NB4 (cell line): ENCODE measurements around the gene CDC25C.

Experiments used
- CTCF ChIP-seq: IDR thresholded peaks from one replicate; pipeline ENCODE4 v1.5.1; 2012; ENCODE audit warnings: low read depth, low read length
- POLR2A ChIP-seq: IDR thresholded peaks from 2 replicates; pipeline ENCODE4 v1.6.1; 2011; ENCODE audit warnings: mild to moderate bottlenecking; ENCODE audit not compliant: insufficient read length; ENCODE audit errors: extremely low read depth

DNA sequence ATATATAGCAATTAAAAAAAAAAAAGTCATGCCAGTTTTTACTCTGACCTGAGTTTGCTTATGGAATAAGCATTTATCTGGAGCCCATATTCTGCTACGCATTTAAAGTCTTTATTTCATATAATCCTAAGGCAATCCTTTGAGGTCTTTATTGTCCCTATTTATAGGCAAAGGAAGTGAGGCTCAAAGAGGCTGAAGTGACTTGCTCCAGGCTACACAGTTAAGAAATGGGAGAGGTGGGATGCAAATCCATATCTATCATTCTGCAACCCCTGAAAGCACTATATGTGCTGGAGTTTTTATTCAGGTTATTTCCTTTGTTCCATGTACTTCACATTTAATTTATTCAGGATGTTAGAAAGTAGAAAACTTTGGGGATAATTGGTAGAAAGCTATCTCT is 33.0 kb upstream of the CDC25C start:
- no peak for TF ChIP-seq CTCF
- TF ChIP-seq POLR2A = no peak
